Progenitor cell of endocrine pancreas (in vitro differentiated cells): ENCODE measurements around the gene SELE. TPM values are rescaled to one million over a fixed set of nuclear protein-coding genes. Genes with fewer than 3 reads are reported as not detected.

Experiments used
- DNase-seq: peaks from one replicate; pipeline ENCODE4 v3.0.0; 2021; ENCODE audit warnings: low spot score; ENCODE audit not compliant: unreplicated experiment
- H3K27ac Mint-ChIP-seq: 2 replicates; pipeline ENCODE4 v1.8.0; 2021; ENCODE audit warnings: mild to moderate bottlenecking, moderate library complexity, mixed read lengths
- H3K27me3 Mint-ChIP-seq: 2 replicates; pipeline ENCODE4 v1.8.0; 2021; ENCODE audit warnings: mixed read lengths
- H3K36me3 Mint-ChIP-seq: 2 replicates; pipeline ENCODE4 v1.8.0; 2022; ENCODE audit warnings: mixed read lengths; ENCODE audit not compliant: insufficient read depth
- H3K4me1 Mint-ChIP-seq: 2 replicates; pipeline ENCODE4 v1.8.0; 2021; ENCODE audit warnings: low read depth, mixed read lengths
- H3K4me3 Mint-ChIP-seq: 2 replicates; pipeline ENCODE4 v1.8.0; 2021; ENCODE audit warnings: low read depth, mild to moderate bottlenecking, moderate library complexity, mixed read lengths
- H3K9me3 Mint-ChIP-seq: 2 replicates; pipeline ENCODE4 v1.8.0; 2021; ENCODE audit warnings: low read depth, mixed read lengths
- total RNA-seq: library from RNA; stranded (reverse); gene quantifications from 2 replicates; pipeline ENCODE4 v1.2.1, GENCODE V29; 2021
- TF ChIP-seq, protein P1 (sequence below): fragments of 200-600 bp; sonication (generic); IDR thresholded peaks from one replicate; pipeline ENCODE4 v1.5.0; 2021; ENCODE audit warnings: antibody characterized with exemption, mild to moderate bottlenecking; ENCODE audit not compliant: unreplicated experiment

The SELE gene
- total RNA-seq, 1 donor from 2014 or later, result not detected

DNA sequence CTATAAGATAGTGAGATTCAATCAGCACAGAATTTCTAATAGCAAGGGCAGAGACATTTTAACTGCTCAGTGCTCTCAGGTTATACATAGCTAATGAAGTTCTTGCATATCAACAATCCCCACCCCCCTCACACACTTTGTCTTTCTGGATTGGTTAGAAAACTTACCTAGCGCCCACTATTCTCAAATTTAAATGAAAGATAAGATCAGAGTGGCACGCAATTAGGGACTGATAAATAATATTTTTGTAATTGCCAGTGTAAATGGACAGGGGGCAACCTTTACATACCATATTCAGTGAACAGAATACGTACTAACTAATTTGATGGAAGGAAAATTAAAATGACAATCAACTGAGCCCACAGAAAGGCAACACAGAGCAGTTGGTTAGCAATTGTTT, 34.2 kb downstream of the SELE start:
- DNase-seq, result no peak
- H3K9me3 Mint-ChIP-seq, result no peaks in the 10 kb centered on the region
- H3K4me3 Mint-ChIP-seq, result no peak overlapping the region
- TF ChIP-seq, protein P1, sequence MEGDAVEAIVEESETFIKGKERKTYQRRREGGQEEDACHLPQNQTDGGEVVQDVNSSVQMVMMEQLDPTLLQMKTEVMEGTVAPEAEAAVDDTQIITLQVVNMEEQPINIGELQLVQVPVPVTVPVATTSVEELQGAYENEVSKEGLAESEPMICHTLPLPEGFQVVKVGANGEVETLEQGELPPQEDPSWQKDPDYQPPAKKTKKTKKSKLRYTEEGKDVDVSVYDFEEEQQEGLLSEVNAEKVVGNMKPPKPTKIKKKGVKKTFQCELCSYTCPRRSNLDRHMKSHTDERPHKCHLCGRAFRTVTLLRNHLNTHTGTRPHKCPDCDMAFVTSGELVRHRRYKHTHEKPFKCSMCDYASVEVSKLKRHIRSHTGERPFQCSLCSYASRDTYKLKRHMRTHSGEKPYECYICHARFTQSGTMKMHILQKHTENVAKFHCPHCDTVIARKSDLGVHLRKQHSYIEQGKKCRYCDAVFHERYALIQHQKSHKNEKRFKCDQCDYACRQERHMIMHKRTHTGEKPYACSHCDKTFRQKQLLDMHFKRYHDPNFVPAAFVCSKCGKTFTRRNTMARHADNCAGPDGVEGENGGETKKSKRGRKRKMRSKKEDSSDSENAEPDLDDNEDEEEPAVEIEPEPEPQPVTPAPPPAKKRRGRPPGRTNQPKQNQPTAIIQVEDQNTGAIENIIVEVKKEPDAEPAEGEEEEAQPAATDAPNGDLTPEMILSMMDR, result no peak
- no peaks in the 10 kb centered on the region for H3K36me3 Mint-ChIP-seq
- no peak overlapping the region for H3K27ac Mint-ChIP-seq
- no peaks in the 10 kb centered on the region for H3K4me1 Mint-ChIP-seq
- peaks cover 6% of the 10 kb centered on the region for H3K27me3 Mint-ChIP-seq

DNA sequence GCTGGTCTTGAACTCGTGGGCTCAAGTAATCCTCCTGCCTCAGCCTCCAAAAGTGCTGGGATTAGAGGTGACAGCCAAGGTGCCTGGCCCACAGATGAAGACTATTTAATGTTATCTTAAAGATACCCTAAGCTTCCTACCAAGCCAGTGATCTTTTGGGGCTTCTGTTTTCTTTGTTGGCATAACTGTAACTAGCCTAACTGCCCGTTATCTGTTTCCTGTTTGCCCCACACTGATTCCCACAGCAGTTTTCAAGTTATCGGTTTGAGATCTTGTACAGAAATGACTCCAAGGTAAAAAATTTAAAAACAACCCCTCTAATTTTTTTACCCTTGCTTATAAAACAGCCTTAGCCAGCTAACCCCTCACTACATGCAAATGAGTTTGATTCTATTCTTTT, 34.9 kb downstream of the SELE start:
- TF ChIP-seq, protein P1, result no peak
- DNase-seq, result no peak
- no peaks in the 10 kb centered on the region for H3K4me1 Mint-ChIP-seq
- peaks cover 6% of the 10 kb centered on the region for H3K27me3 Mint-ChIP-seq
- H3K27ac Mint-ChIP-seq, result no peak overlapping the region
- H3K36me3 Mint-ChIP-seq, result no peaks in the 10 kb centered on the region
- no peak overlapping the region for H3K4me3 Mint-ChIP-seq
- H3K9me3 Mint-ChIP-seq, result no peaks in the 10 kb centered on the region

DNA sequence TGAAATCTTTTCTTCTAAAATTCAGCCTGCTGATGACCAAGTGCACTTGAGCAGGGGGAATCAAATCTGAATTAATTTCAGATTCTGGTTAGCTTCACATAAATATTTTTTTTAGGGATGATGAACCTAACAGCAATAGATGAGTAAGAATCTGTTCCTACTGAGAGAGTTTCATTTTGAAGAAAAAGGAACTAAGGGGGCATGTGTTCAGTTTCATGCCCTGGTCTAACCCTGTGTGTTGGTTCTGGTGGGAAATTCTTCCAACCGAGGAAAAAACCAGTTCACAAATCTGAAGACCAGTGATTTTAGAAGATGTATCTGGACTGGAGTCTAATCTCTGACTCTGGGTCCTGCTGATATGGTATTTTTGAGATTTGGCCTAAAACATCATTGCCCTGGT, 36.1 kb downstream of the SELE start:
- TF ChIP-seq, protein P1, result no peak
- no peaks in the 10 kb centered on the region for H3K9me3 Mint-ChIP-seq
- no peaks in the 10 kb centered on the region for H3K4me1 Mint-ChIP-seq
- peaks cover 6% of the 10 kb centered on the region for H3K27me3 Mint-ChIP-seq
- DNase-seq, result no peak
- H3K27ac Mint-ChIP-seq, result no peak overlapping the region
- H3K4me3 Mint-ChIP-seq, result no peak overlapping the region
- H3K36me3 Mint-ChIP-seq, result no peaks in the 10 kb centered on the region

DNA sequence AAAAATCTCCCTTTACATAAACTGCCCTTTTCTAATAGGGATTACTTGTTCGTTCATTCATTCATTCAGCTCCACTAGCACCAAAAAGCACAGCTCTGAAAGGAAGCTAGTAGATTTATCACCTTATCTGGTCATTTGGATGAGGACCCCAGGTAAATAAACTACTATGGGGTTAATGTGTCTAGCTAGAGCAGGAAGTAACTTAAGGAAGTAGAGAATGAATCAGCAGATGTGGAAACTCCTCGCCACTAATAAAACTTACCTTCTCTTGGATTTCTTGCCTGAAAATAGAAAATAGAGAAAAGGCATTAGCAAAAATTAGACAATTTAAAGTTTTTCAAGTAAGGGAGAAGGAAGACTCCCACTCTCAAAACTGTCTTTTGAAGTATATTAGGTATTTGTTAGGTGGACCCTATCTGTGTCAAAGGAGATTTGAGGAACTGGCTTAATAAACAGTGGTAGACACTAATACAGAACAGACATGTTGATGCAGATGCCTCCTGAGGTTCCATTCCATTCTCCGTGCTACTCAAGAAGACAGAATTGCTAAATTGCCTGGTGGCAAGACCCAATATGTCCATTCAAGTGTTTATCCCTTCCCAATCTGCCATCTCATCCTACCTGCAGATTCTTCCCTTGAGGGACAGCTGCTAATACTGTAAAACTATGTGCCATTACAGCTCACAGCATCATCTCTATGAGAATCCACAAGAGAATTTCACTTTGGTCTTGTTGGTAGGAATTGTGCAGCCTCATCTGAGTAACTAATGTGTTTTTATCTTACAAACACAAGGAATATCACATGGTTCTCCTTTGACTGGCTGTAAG, 37.4 kb downstream of the SELE start:
- Mint-ChIP-seq H3K27me3 (peaks cover 6% of the 10 kb centered on the region), H3K27ac (no peak overlapping the region), H3K36me3 (no peaks in the 10 kb centered on the region), H3K4me3 (no peak overlapping the region), H3K4me1 (no peaks in the 10 kb centered on the region), H3K9me3 (no peaks in the 10 kb centered on the region)
- TF ChIP-seq, protein P1, result no peak
- no peak for DNase-seq

DNA sequence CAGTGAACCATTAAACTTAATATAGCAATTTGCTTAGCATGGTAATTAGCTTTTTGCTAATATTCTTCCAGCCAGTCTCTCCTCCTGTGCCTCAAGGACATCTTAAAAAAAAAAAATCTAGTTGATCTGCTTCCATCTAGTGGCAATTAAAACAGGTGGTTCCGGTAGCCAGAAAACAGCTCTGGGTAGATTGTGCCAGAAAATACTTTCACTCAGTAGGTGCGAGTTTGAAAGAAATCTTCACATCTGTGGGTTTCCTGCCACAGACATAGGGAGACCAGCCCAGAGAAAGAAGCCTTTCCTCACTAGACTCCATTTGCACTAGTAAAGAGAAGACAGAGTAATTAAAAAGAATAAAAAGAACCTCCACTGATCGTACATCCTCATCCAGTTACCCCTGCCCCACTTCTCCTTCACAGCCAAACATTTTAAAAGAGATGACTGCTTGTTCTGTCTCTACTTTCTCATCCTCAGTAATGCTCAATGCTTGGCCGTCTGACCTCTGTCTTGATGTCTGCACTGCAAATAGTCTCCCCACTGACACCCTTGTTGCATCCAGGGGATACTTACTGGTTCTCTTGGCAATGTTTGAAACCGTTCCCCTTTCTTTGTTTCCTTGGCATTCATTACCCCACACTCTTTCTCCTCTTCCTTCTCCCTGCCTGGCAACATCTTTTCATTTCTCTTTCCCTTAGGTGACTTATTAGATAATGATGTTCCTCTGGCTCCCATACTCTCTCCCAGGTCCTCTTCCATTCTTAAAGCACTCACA, 39.4 kb downstream of the SELE start:
- TF ChIP-seq, protein P1, result no peak
- DNase-seq, result no peak

More for the DNA sequence above, 39.4 kb downstream of the SELE start:
- Mint-ChIP-seq H3K27ac (no peak overlapping the region), H3K36me3 (no peaks in the 10 kb centered on the region), H3K9me3 (no peaks in the 10 kb centered on the region), H3K4me3 (no peak overlapping the region), H3K27me3 (peaks cover 6% of the 10 kb centered on the region), H3K4me1 (peaks cover 4% of the 10 kb centered on the region)
